GM23338 (cell line): Measurements from ENCODE around the gene MYL11.

Source experiments
- EZH2 ChIP-seq: fragments of 200-600 bp; sonication (generic); IDR thresholded peaks from one replicate; pipeline ENCODE4 v1.8.0; 2017; ENCODE audit warnings: antibody characterized with exemption, mild to moderate bottlenecking, low read depth; ENCODE audit not compliant: unreplicated experiment
- JUNB ChIP-seq: IDR thresholded peaks from one replicate; pipeline ENCODE4 v1.6.1; 2016; ENCODE audit warnings: antibody characterized with exemption; ENCODE audit not compliant: unreplicated experiment
- REST ChIP-seq: IDR thresholded peaks from one replicate; pipeline ENCODE4 v1.6.1; 2018; ENCODE audit warnings: antibody characterized with exemption; ENCODE audit not compliant: unreplicated experiment
- TF ChIP-seq, protein P1 (sequence below), 2 experiments: fragments of 200-600 bp in 1 of 2; sonication (generic) in 1 of 2; conservative IDR thresholded peaks; 2 replicates each; pipeline versions ENCODE4 v1.5.1 to v1.6.1; 2016 to 2017; ENCODE audit warnings: antibody characterized with exemption in 2 of 2, low read depth in 2 of 2, mild to moderate bottlenecking in 2 of 2, moderate library complexity in 1 of 2

DNA sequence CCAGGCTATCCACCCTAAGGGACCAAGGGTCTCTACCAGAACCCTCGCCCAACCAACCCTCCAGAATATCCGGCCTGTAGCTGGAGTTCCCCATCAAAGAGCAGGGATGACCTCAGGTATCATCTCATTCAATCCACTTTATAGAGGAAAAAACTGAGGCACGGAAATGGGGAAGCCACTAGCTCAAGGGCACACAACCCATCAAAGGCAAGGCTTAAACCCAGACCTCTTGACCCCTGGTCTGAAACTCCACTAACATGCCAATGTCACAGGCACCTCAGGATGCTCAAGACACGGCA lies 5.9 kb upstream of the MYL11 start:
- TF ChIP-seq, protein P1, sequence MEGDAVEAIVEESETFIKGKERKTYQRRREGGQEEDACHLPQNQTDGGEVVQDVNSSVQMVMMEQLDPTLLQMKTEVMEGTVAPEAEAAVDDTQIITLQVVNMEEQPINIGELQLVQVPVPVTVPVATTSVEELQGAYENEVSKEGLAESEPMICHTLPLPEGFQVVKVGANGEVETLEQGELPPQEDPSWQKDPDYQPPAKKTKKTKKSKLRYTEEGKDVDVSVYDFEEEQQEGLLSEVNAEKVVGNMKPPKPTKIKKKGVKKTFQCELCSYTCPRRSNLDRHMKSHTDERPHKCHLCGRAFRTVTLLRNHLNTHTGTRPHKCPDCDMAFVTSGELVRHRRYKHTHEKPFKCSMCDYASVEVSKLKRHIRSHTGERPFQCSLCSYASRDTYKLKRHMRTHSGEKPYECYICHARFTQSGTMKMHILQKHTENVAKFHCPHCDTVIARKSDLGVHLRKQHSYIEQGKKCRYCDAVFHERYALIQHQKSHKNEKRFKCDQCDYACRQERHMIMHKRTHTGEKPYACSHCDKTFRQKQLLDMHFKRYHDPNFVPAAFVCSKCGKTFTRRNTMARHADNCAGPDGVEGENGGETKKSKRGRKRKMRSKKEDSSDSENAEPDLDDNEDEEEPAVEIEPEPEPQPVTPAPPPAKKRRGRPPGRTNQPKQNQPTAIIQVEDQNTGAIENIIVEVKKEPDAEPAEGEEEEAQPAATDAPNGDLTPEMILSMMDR (conservative IDR thresholded peaks at IDR 0.05; ENCODE audit: low read depth in 2 of 2) = no peak
- no peak for TF ChIP-seq REST
- TF ChIP-seq EZH2 = no peak
- TF ChIP-seq JUNB = no peak
